SHP77 treated with DMSO at 0.1 percent for 48 hours (cell line): ENCODE data around the gene GPR152.

ENCODE experiments used
- DNase-seq: peaks from one replicate; lab custom pipeline; 2025; lab: John Stamatoyannopoulos, UW

GPR152 gene

GRCh38 chr11:67423891-67424613 lies 28.5 kb downstream of the GPR152 start:
- DNase-seq = no peak

GRCh38 chr11:67423466-67423865 lies 29.1 kb downstream of the GPR152 start:
- DNase-seq = no peak

- no peak for DNase-seq
Observed at GRCh38 chr11:67422891-67423290, 29.6 kb downstream of the GPR152 start.

GRCh38 chr11:67421430-67422031 lies 31.0 kb downstream of the GPR152 start:
- DNase-seq = no peak

GRCh38 chr11:67420646-67421429 lies 31.7 kb downstream of the GPR152 start:
- peak; percentile 76 for DNase-seq

GRCh38 chr11:67420147-67420645 lies 32.3 kb downstream of the GPR152 start:
- peak; percentile 31 for DNase-seq

- no peak for DNase-seq
Observed at GRCh38 chr11:67419325-67420049, 33.0 kb downstream of the GPR152 start.

- no peak for DNase-seq
Observed at GRCh38 chr11:67418476-67419281, 33.9 kb downstream of the GPR152 start.

GRCh38 chr11:67417425-67417824 lies 35.1 kb downstream of the GPR152 start:
- DNase-seq = no peak

- DNase-seq = peak; percentile 44
Observed at GRCh38 chr11:67416416-67417335, 35.9 kb downstream of the GPR152 start.

GRCh38 chr11:67415501-67416304 lies 36.8 kb downstream of the GPR152 start, which contains the start of gene CARNS1:
Gene CARNS1 (plus strand): TSS chr11:67415678. CDS start chr11:67416200, 522 bp downstream.
- no peak for DNase-seq

GRCh38 chr11:67413266-67413849 lies 39.2 kb downstream of the GPR152 start:
- no peak for DNase-seq

GRCh38 chr11:67412495-67413179 lies 39.9 kb downstream of the GPR152 start:
- no peak for DNase-seq

GRCh38 chr11:67411785-67412152 lies 40.8 kb downstream of the GPR152 start:
- no peak for DNase-seq

GRCh38 chr11:67410984-67411784 lies 41.3 kb downstream of the GPR152 start:
- DNase-seq = no peak

GRCh38 chr11:67410369-67410831 lies 42.1 kb downstream of the GPR152 start:
- DNase-seq = no peak

- DNase-seq = peak; percentile 20
Observed at GRCh38 chr11:67409781-67410368, 42.7 kb downstream of the GPR152 start.
